ENCODE results near the gene PRKCZ. TPM values are rescaled to one million over a fixed set of nuclear protein-coding genes. Genes with fewer than 3 reads are reported as not detected.

The PRKCZ gene
- total RNA-seq, 4 donors from 2014 or later, result 3.1 to 5.4 (median 4.7) TPM

- Histone ChIP-seq H3K4me3 (peak overlapping the region; percentile 78 to 96 (median 83)), H3K27ac (replicated peaks in 1 of 4) (peak overlapping the region; percentile 97 to 99 (median 98)), H3K4me1 (peaks cover 38 to 48% (median 41%) of the 10 kb centered on the region in 4 donors), H3K27me3 (no peaks in the 10 kb centered on the region), H3K9me3 (no peaks in the 10 kb centered on the region), H3K36me3 (no peaks in the 10 kb centered on the region)
- peak; percentile 99 for DNase-seq (ENCODE audit: extremely low spot score)
- intact Hi-C loops (cut with DNase I), result no loop called here
- no peak for TF ChIP-seq EP300 (IDR thresholded peaks at IDR 0.05)
- peak in 1 of 3 experiments; percentile 18 for TF ChIP-seq CTCF (IDR thresholded peaks at IDR 0.05)
- TF ChIP-seq POLR2AphosphoS5 (IDR thresholded peaks at IDR 0.05), result peak; percentile 70 to 87
- peak; percentile 78 for TF ChIP-seq POLR2A (IDR thresholded peaks at IDR 0.05; ENCODE audit: low read depth)
- WGBS, result 0% methylated on average over 8 of the region's 129 CpGs
Measured at GRCh38 chr1:2227346-2228156, 177.3 kb downstream of the PRKCZ start.

- intact Hi-C loops (cut with DNase I), result no loop called here
- no CpG with 5 or more reads among the region's 100 CpGs for WGBS
Measured at GRCh38 chr1:2228157-2228594, 178.0 kb downstream of the PRKCZ start, which contains the start of gene SKI. TSS of gene SKI (plus strand) at chr1:2228319. CDS start at chr1:2228767, 448 bp downstream.

GRCh38 chr1:2228694-2229036, 178.5 kb downstream of the PRKCZ start:
- H3K4me3 ChIP-seq, result peak overlapping the region; percentile 74 to 96 (median 81)
- H3K9me3 ChIP-seq, result no peaks in the 10 kb centered on the region
- TF ChIP-seq CTCF (IDR thresholded peaks at IDR 0.05) (no peak), EP300 (IDR thresholded peaks at IDR 0.05) (no peak), POLR2AphosphoS5 (IDR thresholded peaks at IDR 0.05) (no peak), POLR2A (IDR thresholded peaks at IDR 0.05; ENCODE audit: low read depth) (no peak)
- 3% methylated on average over 6 of the region's 50 CpGs for WGBS
- no peak for DNase-seq (ENCODE audit: extremely low spot score)
- no peaks in the 10 kb centered on the region for H3K27me3 ChIP-seq
- peak overlapping the region; percentile 89 to 94 (median 92) for H3K27ac ChIP-seq (replicated peaks in 1 of 4)
- H3K4me1 ChIP-seq, result peaks cover 49 to 59% (median 52%) of the 10 kb centered on the region in 4 donors
- intact Hi-C loops (cut with DNase I), result no loop called here
- no peaks in the 10 kb centered on the region for H3K36me3 ChIP-seq

More at GRCh38 chr1:2228157-2228594, 178.0 kb downstream of the PRKCZ start, which contains the start of gene SKI:
- Histone ChIP-seq H3K27ac (replicated peaks in 1 of 4) (peak within 1 kb of the TSS; percentile 97 to 99 (median 98)), H3K36me3 (no peaks in the 10 kb centered on the region), H3K4me3 (peak within 1 kb of the TSS; percentile 78 to 96 (median 86)), H3K9me3 (no peaks in the 10 kb centered on the region), H3K4me1 (peaks cover 44 to 54% (median 47%) of the 10 kb centered on the region in 4 donors), H3K27me3 (no peaks in the 10 kb centered on the region)
- no peak for DNase-seq (ENCODE audit: extremely low spot score)
- TF ChIP-seq POLR2AphosphoS5 (IDR thresholded peaks at IDR 0.05), result no peak
- no peak for TF ChIP-seq POLR2A (IDR thresholded peaks at IDR 0.05; ENCODE audit: low read depth)
- TF ChIP-seq EP300 (IDR thresholded peaks at IDR 0.05), result no peak
- TF ChIP-seq CTCF (IDR thresholded peaks at IDR 0.05), result no peak

- TF ChIP-seq CTCF (IDR thresholded peaks at IDR 0.05) (peak in 2 of 3 experiments; percentile 16 to 19), POLR2AphosphoS5 (IDR thresholded peaks at IDR 0.05) (peak; percentile 83 to 85), POLR2A (IDR thresholded peaks at IDR 0.05; ENCODE audit: low read depth) (no peak), EP300 (IDR thresholded peaks at IDR 0.05) (no peak)
- H3K4me1 ChIP-seq, result peaks cover 55 to 65% (median 58%) of the 10 kb centered on the region in 4 donors
Measured at GRCh38 chr1:2229037-2229864, 179.0 kb downstream of the PRKCZ start.

More at GRCh38 chr1:2229037-2229864, 179.0 kb downstream of the PRKCZ start:
- peak overlapping the region; percentile 89 to 94 (median 92) for H3K27ac ChIP-seq (replicated peaks in 1 of 4)
- H3K36me3 ChIP-seq, result no peaks in the 10 kb centered on the region
- no peaks in the 10 kb centered on the region for H3K27me3 ChIP-seq
- no peak for DNase-seq (ENCODE audit: extremely low spot score)
- H3K4me3 ChIP-seq, result peak overlapping the region; percentile 74 to 96 (median 81)
- no peaks in the 10 kb centered on the region for H3K9me3 ChIP-seq
- intact Hi-C loops (cut with DNase I), result no loop called here
- WGBS, result 20% methylated on average over 11 of the region's 77 CpGs

All from esophagus muscularis mucosa (tissue), 4 donors.